ENCODE measurements around the gene PLA2G12A. TPM values are rescaled to one million over a fixed set of nuclear protein-coding genes. Genes with fewer than 3 reads are reported as not detected.

Gene PLA2G12A
- total RNA-seq, 1 donor from 2014 or later: 43.4 TPM

GRCh38 chr4:109675843-109676242, 54.0 kb downstream of the PLA2G12A start:
- Mint-ChIP-seq H3K27me3 (ENCODE audit: low read depth) (no peaks in the 10 kb centered on the region), H3K27ac (ENCODE audit: unreplicated experiment) (no peak overlapping the region), H3K4me3 (ENCODE audit: unreplicated experiment) (no peak overlapping the region), H3K9me3 (ENCODE audit: low read depth) (peaks cover 11% of the 10 kb centered on the region), H3K4me1 (ENCODE audit: low read depth) (no peaks in the 10 kb centered on the region), H3K36me3 (ENCODE audit: low read depth) (peaks cover 10% of the 10 kb centered on the region)
- DNase-seq (ENCODE audit: low spot score): no peak
- no peak for TF ChIP-seq CTCF (IDR thresholded peaks at IDR 0.05)

- no peaks in the 10 kb centered on the region for H3K4me1 Mint-ChIP-seq (ENCODE audit: low read depth)
- H3K36me3 Mint-ChIP-seq (ENCODE audit: low read depth): peaks cover 11% of the 10 kb centered on the region
- no peak overlapping the region for H3K27ac Mint-ChIP-seq (ENCODE audit: unreplicated experiment)
- TF ChIP-seq CTCF (IDR thresholded peaks at IDR 0.05): no peak
- no peak for DNase-seq (ENCODE audit: low spot score)
- no peak overlapping the region for H3K4me3 Mint-ChIP-seq (ENCODE audit: unreplicated experiment)
- H3K9me3 Mint-ChIP-seq (ENCODE audit: low read depth): peaks cover 11% of the 10 kb centered on the region
- no peaks in the 10 kb centered on the region for H3K27me3 Mint-ChIP-seq (ENCODE audit: low read depth)
These were observed 54.7 kb downstream of the PLA2G12A start for GRCh38 chr4:109675181-109675580.

GRCh38 chr4:109673303-109673702, 56.6 kb downstream of the PLA2G12A start:
- H3K4me3 Mint-ChIP-seq (ENCODE audit: unreplicated experiment): no peak overlapping the region
- no peak overlapping the region for H3K27ac Mint-ChIP-seq (ENCODE audit: unreplicated experiment)
- H3K4me1 Mint-ChIP-seq (ENCODE audit: low read depth): no peaks in the 10 kb centered on the region
- H3K36me3 Mint-ChIP-seq (ENCODE audit: low read depth): peaks cover 11% of the 10 kb centered on the region
- H3K9me3 Mint-ChIP-seq (ENCODE audit: low read depth): peaks cover 11% of the 10 kb centered on the region
- H3K27me3 Mint-ChIP-seq (ENCODE audit: low read depth): no peaks in the 10 kb centered on the region
- TF ChIP-seq CTCF (IDR thresholded peaks at IDR 0.05): no peak
- no peak for DNase-seq (ENCODE audit: low spot score)

GRCh38 chr4:109672169-109672930, 57.5 kb downstream of the PLA2G12A start:
- H3K36me3 Mint-ChIP-seq (ENCODE audit: low read depth): peaks cover 11% of the 10 kb centered on the region
- no peaks in the 10 kb centered on the region for H3K4me1 Mint-ChIP-seq (ENCODE audit: low read depth)
- H3K27ac Mint-ChIP-seq (ENCODE audit: unreplicated experiment): no peak overlapping the region
- H3K4me3 Mint-ChIP-seq (ENCODE audit: unreplicated experiment): no peak overlapping the region
- peaks cover 11% of the 10 kb centered on the region for H3K9me3 Mint-ChIP-seq (ENCODE audit: low read depth)
- DNase-seq (ENCODE audit: low spot score): no peak
- no peak for TF ChIP-seq CTCF (IDR thresholded peaks at IDR 0.05)
- H3K27me3 Mint-ChIP-seq (ENCODE audit: low read depth): no peaks in the 10 kb centered on the region

GRCh38 chr4:109671350-109671749, 58.5 kb downstream of the PLA2G12A start:
- peaks cover 11% of the 10 kb centered on the region for H3K9me3 Mint-ChIP-seq (ENCODE audit: low read depth)
- H3K27me3 Mint-ChIP-seq (ENCODE audit: low read depth): no peaks in the 10 kb centered on the region

More at GRCh38 chr4:109671350-109671749, 58.5 kb downstream of the PLA2G12A start:
- Mint-ChIP-seq H3K27ac (ENCODE audit: unreplicated experiment) (no peak overlapping the region), H3K36me3 (ENCODE audit: low read depth) (peaks cover 11% of the 10 kb centered on the region), H3K4me3 (ENCODE audit: unreplicated experiment) (no peak overlapping the region), H3K4me1 (ENCODE audit: low read depth) (no peaks in the 10 kb centered on the region)
- no peak for DNase-seq (ENCODE audit: low spot score)
- TF ChIP-seq CTCF (IDR thresholded peaks at IDR 0.05): no peak
